Transverse colon (tissue), 4 donors: ENCODE data around the gene MZF1. TPM values are rescaled to one million over a fixed set of nuclear protein-coding genes. Genes with fewer than 3 reads are reported as not detected.
A peak's percentile ranks its signal among the peaks of the same experiment; 100 is the strongest.

Source experiments
- DNase-seq: peaks from one replicate; pipeline ENCODE4 v3.0.0-alpha.2; 2019
- H3K27ac ChIP-seq, 4 donors: fragments of 200-600 bp; sonication (generic); 2 replicates each; pipeline ENCODE4 v1.5.1; 2016 to 2018; ENCODE audit warnings: inconsistent platforms in 4 of 4
- H3K27me3 ChIP-seq: fragments of 200-600 bp; sonication (generic); 2 replicates; pipeline ENCODE4 v1.5.1; 2017; ENCODE audit warnings: inconsistent platforms
- H3K36me3 ChIP-seq, 4 donors: fragments of 200-600 bp; sonication (generic); 2 replicates each; pipeline ENCODE4 v1.5.1; 2017 to 2019; ENCODE audit warnings: inconsistent platforms in 4 of 4
- H3K4me1 ChIP-seq, 4 donors: fragments of 200-600 bp; sonication (generic); 2 replicates each; pipeline ENCODE4 v1.5.1; 2017 to 2020; ENCODE audit warnings: inconsistent platforms in 4 of 4
- H3K4me3 ChIP-seq, 4 donors: fragments of 200-600 bp; sonication (generic); 1 replicate in 1 of 4; 2 replicates in 3 of 4; pipeline versions ENCODE4 v1.5.1 to v1.6.1; 2017 to 2019; ENCODE audit warnings: inconsistent platforms in 4 of 4
- H3K9me3 ChIP-seq, 2 donors: fragments of 200-600 bp; sonication (generic); 2 replicates each; pipeline ENCODE4 v1.5.1; 2017 to 2019; ENCODE audit warnings: inconsistent platforms in 2 of 2
- CTCF ChIP-seq, 5 experiments: fragments of 200-600 bp in 3 of 5; fragments of 450-650 bp in 2 of 5; sonication (generic) in 3 of 5; IDR thresholded peaks; 1 replicate in 2 of 5; 2 replicates in 3 of 5; pipeline ENCODE4 v1.5.1; 2016 to 2017; ENCODE audit warnings: antibody characterized with exemption in 5 of 5, inconsistent platforms in 3 of 5, mild to moderate bottlenecking in 2 of 5, moderate library complexity in 1 of 5
- EP300 ChIP-seq: sonication (generic); formaldehyde crosslinking; IDR thresholded peaks from one replicate; pipeline ENCODE4 v1.6.1; 2017; ENCODE audit warnings: antibody characterized with exemption, low read depth
- POLR2A ChIP-seq: fragments of 450-650 bp; IDR thresholded peaks from one replicate; pipeline ENCODE4 v1.6.1; 2016; ENCODE audit warnings: antibody characterized with exemption, mild to moderate bottlenecking, moderate library complexity
- POLR2AphosphoS5 ChIP-seq, 3 donors: sonication (generic); formaldehyde crosslinking; IDR thresholded peaks; one replicate each; pipeline ENCODE4 v1.6.1; 2016; ENCODE audit warnings: antibody characterized with exemption in 3 of 3
- WGBS, 2 donors: methylation state at CpG; one replicate each; pipeline ENCODE4 v1.1.5; 2018; ENCODE audit warnings: low coverage in 1 of 2; 5-methylcytosine and 5-hydroxymethylcytosine counted together
- in situ Hi-C, 4 donors: fragments of 200-750 bp; cut with MboI; loops; one replicate each; pipeline versions ENCODE4 v1.15.0 to v1.15.1; 2017; ENCODE audit warnings: low sequenced_read_pairs in 3 of 4, low pct_ligation_motif_present in 1 of 4, low pct_unique_long_range_greater_than_20kb in 1 of 4
- intact Hi-C: fragments of 100-400 bp; cut with DNase I; formaldehyde crosslinking; loops from one replicate; pipeline ENCODE4 v1.15.1; 2023; ENCODE audit warnings: low total_unique reads
- total RNA-seq, 4 donors: library from RNA; depleted of rRNA; stranded (reverse); fragments of >200 nt; gene quantifications; one replicate each; pipeline ENCODE4 v1.1.0, GENCODE V29; 2016

The MZF1 gene
- total RNA-seq, 4 donors from 2014 or later, result 45.5 to 113 (median 67.1) TPM

GRCh38 chr19:58519355-58520256, 53.5 kb downstream of the MZF1 start, which contains the start of gene ZBTB45:
TSS of gene ZBTB45 (minus strand) at chr19:58519810. CDS start at chr19:58517673, 2,137 bp downstream.
- peak; percentile 93 for DNase-seq
- Histone ChIP-seq H3K27me3 (no peaks in the 10 kb centered on the region), H3K4me1 (peaks cover 21 to 27% (median 25%) of the 10 kb centered on the region in 4 donors), H3K27ac (peak within 1 kb of the TSS; percentile 92 to 99 (median 96)), H3K36me3 (peaks cover 0 to 6% (median 0%) of the 10 kb centered on the region in 4 donors), H3K9me3 (no peaks in the 10 kb centered on the region), H3K4me3 (peak within 1 kb of the TSS; percentile 63 to 79 (median 72))
- intact Hi-C loops, result no loop called here
- in situ Hi-C loops, result no loop called here
- TF ChIP-seq CTCF (IDR thresholded peaks at IDR 0.05) (peak; percentile 60 to 96 (median 70)), EP300 (no peak), POLR2A (peak; percentile 75), POLR2AphosphoS5 (IDR thresholded peaks at IDR 0.05) (peak; percentile 63 to 82 (median 81))
- WGBS, 2 donors, result 1% methylated on average over 72 of the region's 87 CpGs; no CpG with 5 or more reads in 1 of the 2 donors

- Histone ChIP-seq H3K27ac (peak overlapping the region; percentile 92 to 99 (median 96)), H3K9me3 (no peaks in the 10 kb centered on the region), H3K4me1 (peaks cover 26 to 33% (median 29%) of the 10 kb centered on the region in 4 donors), H3K27me3 (no peaks in the 10 kb centered on the region), H3K36me3 (peaks cover 0 to 6% (median 0%) of the 10 kb centered on the region in 4 donors), H3K4me3 (peak overlapping the region; percentile 63 to 79 (median 72))
- WGBS, 2 donors, result 0% methylated on average over 1 to 14 of the region's 14 CpGs
- in situ Hi-C loops, result no loop called here
- intact Hi-C loops, result no loop called here
- peak; percentile 70 for DNase-seq
- no peak for TF ChIP-seq EP300
- no peak for TF ChIP-seq CTCF (IDR thresholded peaks at IDR 0.05)
- no peak for TF ChIP-seq POLR2AphosphoS5 (IDR thresholded peaks at IDR 0.05)
- no peak for TF ChIP-seq POLR2A
These were observed 54.1 kb downstream of the MZF1 start for GRCh38 chr19:58519087-58519354.

- peak overlapping the region; percentile 63 to 79 (median 72) for H3K4me3 ChIP-seq
- peaks cover 0 to 6% (median 0%) of the 10 kb centered on the region in 4 donors for H3K36me3 ChIP-seq
- peak; percentile 44 for DNase-seq
- intact Hi-C loops (no loop called here), in situ Hi-C loops (no loop called here)
- TF ChIP-seq CTCF (IDR thresholded peaks at IDR 0.05) (peak; percentile 16 to 62 (median 48)), POLR2A (no peak)
- no peaks in the 10 kb centered on the region for H3K9me3 ChIP-seq
- 0 to 5% methylated on average over 9 to 22 of the region's 22 CpGs for WGBS, 2 donors
- peak overlapping the region; percentile 92 to 99 (median 96) for H3K27ac ChIP-seq
- H3K27me3 ChIP-seq, result no peaks in the 10 kb centered on the region
- peaks cover 30 to 38% (median 34%) of the 10 kb centered on the region in 4 donors for H3K4me1 ChIP-seq
These were observed 54.7 kb downstream of the MZF1 start for GRCh38 chr19:58518256-58519086.
